Epithelial cell of prostate (primary cell): ENCODE results near the gene TM4SF20.
"Not testable (repeated sequence)": the region's sequence is repeated elsewhere in the genome, so short reads cannot be mapped to it uniquely, and the experiment has no call there.

Experiments
- DNase-seq: peaks from one replicate; pipeline ENCODE4 v3.0.0-alpha.2; 2011; ENCODE audit warnings: low read depth, low spot score
- H3K27ac ChIP-seq: fragments of 450-650 bp; 2 replicates; pipeline ENCODE4 v1.5.1; 2017; ENCODE audit warnings: mild to moderate bottlenecking

The TM4SF20 gene

DNA sequence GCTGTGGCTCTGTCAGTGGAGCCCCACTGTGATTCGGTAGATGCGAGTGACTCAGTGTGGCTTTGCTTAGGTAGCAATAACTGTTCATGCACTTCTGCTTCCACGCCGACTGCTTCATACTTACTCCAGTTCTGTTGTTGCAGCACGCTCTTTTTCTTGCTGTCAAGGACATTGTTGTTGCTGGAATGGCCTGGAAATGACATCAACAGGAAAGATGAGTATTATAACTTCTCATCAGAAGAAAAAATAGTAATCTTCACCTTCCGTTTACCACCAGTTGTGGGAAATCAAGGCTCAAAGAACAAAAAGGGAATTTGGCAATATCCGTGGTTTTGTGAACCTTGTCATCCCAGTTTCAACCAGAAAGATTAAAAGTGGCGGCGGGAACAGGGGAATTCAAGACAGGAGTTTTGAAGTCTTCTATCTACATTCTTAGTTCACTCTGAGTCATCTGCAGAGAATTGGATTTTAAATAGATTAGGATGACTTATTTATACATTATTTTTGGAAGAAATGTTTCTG lies 8.3 kb downstream of the TM4SF20 start:
- H3K27ac ChIP-seq: no peak overlapping the region
- DNase-seq: no peak

DNA sequence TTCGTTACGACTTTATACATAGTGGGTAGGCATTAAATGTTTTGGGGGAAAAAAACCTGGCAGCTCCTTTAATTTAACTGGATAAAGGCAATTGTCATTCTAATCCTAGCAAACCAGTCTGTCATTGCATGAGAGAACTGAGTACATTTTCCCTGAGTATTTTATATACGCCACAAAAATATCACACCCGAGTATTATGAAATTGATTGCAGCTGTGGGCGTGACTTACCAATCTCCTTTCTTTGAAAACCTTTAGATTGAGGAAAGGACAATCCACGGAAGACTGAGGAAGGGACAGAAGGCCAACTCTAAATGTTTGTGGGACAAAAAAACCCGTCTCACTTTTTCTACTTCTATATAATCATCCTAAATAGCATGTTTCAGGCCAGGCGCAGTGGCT lies 9.0 kb downstream of the TM4SF20 start:
- H3K27ac ChIP-seq: no peak overlapping the region
- DNase-seq: no peak

DNA sequence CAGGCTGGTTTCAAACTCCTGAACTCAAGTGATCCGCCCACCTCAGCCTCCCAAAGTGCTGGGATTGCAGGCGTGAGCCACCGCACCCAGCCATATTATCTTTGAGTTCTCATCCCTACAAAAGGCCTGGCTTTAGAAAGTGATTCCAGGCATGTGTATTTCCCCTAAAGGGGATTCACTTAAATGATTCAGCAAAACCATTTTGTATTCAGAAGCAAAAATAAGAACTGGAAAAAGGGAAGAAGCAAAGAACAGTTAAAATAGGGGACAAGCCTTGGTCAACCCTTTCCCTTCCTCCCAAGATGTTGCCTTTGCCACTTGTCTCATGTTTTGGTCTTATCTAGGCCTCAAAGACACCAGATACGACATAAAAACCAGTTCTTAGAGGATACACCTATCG lies 10.5 kb downstream of the TM4SF20 start:
- no peak for DNase-seq
- H3K27ac ChIP-seq: no peak overlapping the region

DNA sequence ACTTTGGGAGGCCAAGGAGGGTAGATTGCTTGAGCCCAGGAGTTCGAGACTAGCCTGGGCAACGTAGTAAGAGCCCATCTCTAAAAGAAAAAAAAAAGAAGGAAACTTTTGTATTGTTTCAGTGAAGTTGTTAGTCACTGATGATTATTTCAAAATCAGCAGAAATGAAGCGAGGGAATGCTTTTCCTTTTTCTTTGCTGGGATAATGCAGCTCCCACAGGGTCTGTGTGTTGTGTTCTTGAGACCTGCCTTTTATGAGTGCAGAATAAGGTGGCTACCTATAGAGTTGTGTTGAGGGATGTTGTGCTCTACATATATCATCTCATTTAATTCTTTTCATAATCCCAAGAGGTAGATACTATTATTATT lies 11.7 kb downstream of the TM4SF20 start:
- no peak for DNase-seq
- H3K27ac ChIP-seq: peak overlapping the region; percentile 3

DNA sequence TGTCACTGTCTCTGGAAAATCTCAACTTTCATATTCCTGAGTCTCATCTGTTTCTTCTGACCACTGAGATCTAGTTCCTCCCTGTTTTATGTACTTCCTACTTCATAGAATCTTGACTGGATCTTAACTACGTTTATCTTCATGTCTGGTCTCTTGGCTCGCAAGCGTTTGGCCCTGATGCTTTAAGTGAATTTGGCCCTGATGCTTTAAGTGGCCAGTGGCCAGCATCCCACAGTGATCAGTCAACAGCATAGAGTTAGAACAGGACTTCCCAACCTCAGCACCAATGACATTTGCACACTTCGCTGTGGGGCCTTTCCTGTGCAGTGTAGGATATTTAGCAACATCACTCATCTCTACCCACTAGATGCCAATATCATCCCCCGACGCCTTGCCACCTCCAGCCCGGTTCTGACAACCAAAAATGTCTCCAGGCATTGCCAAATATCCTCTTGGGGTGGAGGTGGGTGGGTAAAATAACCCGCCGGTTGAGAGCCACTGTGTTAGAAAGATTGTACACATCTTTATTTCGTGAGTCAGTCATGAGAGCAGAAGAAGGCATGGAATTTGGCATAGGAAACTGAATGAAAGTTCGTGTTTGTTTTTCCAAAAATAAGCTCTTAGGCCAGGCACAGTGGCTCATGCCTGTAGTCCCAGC lies 12.2 kb downstream of the TM4SF20 start:
- DNase-seq: no peak
- peak overlapping the region; percentile 3 for H3K27ac ChIP-seq

DNA sequence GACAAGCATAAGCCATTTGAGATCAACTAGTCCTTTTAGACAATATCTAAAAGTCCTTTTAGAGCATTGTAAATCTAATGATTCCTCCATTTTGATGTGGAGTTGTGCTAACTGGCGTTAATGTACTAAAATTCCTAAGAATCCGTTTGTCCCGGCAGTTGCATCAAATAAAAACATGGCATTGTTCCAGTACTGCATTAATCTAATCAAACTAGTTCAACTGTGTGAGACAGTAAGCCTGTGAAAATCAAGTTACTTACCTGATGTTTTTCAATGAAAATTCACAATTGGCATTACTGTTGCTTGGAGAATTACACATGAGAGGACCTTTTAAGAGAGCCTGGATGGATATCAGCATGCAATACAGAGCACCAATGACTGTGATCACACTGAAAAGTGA lies 13.3 kb downstream of the TM4SF20 start:
- DNase-seq: no peak

DNA sequence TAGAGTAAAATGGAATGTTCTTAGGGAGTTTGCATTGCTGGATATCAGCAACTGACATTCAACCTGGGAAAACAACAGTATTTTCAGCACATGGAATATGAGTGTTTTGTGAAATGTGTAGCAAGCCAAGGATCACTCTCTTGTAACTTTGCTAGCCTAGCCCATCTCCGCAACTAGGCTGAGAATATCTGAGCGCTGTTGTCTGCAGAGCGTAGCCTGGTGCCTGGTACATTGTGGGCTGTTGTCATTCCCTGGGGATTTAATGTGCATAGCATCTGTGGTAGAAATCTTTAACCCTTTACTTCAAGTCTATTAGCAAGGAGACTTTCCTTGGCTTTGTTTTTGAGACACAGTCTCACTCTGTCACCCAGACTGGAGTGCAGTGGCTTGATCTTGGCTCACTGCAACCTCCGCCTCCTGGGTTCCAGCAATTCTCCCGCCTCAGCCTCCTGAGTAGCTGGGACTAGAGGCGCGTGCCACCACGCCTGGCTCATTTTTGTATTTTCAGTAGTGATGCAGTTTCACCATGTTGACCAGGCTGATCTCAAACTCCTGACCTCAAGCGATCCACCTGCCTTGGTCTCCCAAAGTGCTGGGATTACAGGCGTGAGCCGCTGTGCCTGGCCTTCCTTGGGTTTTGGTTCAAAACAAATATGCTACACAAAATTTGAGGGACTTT lies 14.4 kb downstream of the TM4SF20 start:
- not testable (repeated sequence) for H3K27ac ChIP-seq, DNase-seq

More for the DNA sequence above, 13.3 kb downstream of the TM4SF20 start:
- H3K27ac ChIP-seq: no peak overlapping the region

DNA sequence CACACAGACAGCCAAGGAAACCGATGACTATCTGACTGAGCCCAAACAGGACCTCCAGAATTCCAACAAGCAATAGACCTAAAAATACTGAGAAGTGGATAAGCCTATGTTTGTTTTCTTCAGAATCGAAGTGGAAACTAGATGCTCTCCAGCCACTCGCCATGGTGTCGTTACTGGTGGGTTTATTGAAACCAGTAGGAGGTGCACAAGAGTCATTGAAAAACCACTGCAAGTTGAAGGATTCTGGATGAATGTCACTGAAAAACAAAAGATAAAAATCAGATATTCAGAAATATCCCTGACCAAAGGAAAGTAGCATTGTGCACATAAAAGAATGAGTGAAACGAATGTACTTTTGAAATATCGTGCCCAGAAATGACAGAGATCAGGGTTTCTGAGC lies 15.3 kb downstream of the TM4SF20 start:
- DNase-seq: no peak
- H3K27ac ChIP-seq: no peak overlapping the region

DNA sequence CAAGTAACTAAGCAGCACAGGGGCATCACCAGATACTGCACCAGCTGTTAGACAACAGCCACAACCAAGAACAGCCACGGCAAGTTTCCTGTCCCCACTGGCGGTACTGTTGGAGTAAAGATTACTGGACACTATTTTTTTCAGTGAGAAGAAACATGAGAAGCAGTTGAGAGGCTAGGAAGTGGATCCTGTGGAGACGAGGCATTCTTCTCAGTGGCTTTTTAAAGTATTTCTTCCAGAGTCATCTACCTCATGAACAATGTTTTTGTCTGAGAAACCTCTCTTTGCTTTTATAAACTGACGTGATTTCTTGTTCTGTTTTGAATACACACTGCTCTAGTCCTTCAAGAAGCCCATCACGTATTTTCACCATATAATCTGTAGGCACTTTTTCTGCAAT lies 18.8 kb downstream of the TM4SF20 start:
- H3K27ac ChIP-seq: no peak overlapping the region
- no peak for DNase-seq

DNA sequence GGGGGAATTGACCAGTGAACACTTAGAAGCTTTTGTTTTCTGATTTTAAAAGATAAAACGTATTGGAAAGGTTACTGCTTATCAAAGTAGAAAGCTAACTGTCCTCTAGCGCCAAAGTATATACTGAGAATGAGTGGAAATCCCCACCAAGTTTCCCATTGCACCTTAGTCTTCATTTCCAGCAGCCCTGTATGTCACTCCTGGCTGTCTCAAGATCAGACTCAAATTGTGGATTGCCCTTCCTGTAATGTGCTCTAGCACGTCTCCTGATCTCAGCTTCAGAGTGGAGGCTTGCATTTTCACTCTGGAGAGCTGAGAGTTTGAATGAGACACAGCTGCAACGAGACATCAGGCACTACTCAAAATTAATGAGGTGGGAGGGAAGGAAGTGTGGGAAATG lies 27.5 kb downstream of the TM4SF20 start:
- DNase-seq: no peak
- no peak overlapping the region for H3K27ac ChIP-seq

DNA sequence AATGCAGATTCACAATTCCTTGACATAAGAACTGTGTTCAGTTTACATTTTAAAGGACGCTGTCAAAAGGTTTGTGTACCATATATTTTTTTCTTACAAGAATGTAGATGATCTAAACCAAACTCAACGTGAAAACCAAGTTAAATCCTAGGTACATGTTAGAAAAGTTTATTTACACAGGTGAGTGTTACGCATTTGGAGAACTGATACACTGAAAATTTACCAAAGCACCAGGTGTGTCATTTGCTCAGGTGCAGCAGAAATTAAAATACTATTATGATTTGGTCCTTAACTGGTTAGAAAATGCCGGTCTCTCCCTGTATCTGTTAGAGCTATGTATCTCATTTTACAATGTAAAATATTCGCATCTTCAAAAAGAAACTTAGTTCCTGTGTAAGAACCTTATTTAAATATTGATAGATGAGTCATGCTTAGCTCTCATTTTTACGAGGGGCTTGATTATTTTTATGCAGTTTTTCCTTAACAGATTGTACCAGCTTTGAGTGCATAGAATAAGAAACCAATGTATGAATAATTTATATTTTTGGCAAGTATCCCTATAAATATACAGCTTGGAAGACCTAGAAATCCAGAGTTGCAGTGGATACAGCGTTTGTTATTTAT lies 29.0 kb downstream of the TM4SF20 start:
- H3K27ac ChIP-seq: no peak overlapping the region
- DNase-seq: no peak

DNA sequence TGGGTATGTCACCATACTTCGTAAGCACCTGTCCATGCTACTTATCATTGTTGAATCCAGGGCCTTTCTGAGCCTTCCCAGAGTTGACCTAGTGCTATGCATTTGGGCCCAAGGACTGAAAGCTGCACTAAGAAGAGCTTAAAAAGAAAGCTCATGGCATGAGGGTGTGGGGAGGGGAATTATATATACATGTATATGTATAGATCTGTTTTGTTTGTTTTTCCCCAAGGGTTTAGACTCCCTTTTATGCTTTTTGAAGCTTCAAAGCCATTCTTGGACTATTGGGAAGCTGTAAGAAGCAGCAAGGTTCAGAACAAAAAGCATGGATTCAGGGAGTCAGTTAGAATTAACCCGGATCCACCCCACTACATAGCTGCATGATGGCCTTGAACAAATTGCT lies 30.8 kb downstream of the TM4SF20 start:
- no peak overlapping the region for H3K27ac ChIP-seq
- DNase-seq: no peak

DNA sequence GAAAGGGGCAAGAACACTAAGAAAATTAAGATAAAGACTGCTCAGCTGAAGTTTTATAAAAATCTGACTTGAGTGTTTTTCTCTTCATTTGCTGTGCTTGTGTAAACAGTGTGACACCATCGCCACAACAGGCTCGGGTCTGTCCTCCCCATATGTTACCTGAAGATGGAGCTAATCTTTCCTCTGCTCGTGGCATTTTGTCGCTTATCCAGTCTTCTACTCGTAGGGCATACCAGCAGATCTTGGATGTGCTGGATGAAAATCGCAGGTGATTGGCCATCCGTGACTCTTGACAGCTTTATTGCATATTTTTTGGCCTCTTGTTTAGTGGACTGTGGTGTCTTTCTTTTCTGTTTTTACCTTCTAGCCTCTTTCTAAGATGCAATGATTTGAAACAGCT lies 32.0 kb downstream of the TM4SF20 start:
- DNase-seq: no peak
- H3K27ac ChIP-seq: no peak overlapping the region

DNA sequence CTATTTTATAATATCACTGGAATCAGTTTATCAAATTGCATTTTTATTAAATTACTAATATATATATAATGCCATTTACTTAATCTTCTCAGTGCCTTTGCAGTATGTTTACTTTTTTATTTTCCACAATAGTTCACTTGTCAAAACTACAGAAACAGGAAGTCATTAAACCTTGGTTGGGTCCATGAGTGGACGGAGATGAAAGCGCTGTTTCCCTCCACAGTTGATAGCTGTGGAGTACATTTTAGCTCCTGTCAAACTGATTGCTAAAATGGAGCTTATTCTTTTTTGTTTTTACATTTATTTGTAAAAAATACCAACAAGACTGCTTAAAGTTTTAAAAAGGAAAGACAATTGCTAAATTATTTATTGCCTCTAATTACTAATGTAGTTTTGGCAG lies 34.9 kb downstream of the TM4SF20 start:
- DNase-seq: no peak
- H3K27ac ChIP-seq: no peak overlapping the region

DNA sequence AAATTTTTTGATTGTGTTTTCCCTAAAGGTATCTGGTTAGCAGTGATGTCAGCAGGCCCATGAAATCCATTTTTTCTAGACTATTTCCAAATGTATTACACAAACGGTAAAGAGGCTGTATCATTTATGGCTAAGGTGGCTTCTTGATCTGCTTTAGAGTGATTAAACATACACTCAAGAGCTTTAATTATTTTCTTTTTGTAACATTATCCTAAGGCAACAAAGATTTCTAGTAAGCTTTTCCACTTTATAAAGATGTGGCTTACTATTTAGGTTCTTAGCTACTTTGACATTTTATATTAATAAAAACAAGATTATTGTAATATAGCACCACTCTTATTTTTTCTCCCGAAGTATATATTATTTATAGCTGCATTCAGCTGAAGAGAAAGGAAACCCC lies 37.6 kb downstream of the TM4SF20 start:
- H3K27ac ChIP-seq: no peak overlapping the region
- DNase-seq: no peak

DNA sequence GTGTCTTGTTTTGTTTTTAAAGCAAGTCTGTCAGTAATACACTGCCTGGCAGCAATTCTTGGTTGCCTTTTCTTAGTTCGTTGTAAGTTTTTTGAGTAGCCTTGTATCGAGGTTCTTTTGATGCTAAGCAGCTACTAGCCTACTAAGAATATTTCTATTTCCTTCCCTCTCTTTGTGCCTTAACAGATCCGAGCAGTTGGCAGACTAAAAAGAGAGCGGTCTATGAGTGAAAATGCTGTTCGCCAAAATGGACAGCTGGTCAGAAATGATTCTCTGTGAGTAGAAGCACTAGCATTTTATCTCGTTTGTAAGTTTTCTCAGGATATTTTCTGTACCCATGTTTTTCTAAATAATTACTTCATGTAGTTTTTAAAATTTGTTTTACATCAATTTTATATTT lies 39.0 kb downstream of the TM4SF20 start:
- H3K27ac ChIP-seq: no peak overlapping the region
- DNase-seq: no peak

DNA sequence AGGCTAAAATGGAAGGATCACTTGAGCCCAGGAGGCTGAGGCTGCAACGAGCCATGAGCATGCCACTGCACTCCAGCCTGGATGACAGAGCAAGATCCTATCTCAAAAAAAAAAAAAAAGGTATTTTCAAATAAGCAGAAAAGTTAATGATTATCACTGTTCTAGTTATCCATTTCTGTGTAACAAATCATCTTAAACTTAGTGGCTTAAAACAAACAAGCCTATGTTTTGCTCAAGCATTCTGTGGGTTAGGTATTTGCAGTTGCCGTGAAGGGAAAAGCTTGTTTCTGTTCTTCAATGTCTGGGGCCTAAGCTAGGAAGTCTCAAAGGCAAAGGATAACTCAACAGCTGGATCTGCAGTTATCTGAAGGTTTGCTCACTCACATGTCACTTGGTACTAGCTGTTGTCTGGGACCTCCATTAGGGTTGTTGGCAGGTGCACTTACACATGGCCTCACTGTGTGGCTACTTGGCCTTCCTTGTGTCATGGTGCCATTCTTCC lies 40.0 kb downstream of the TM4SF20 start:
- no peak for DNase-seq
- no peak overlapping the region for H3K27ac ChIP-seq

DNA sequence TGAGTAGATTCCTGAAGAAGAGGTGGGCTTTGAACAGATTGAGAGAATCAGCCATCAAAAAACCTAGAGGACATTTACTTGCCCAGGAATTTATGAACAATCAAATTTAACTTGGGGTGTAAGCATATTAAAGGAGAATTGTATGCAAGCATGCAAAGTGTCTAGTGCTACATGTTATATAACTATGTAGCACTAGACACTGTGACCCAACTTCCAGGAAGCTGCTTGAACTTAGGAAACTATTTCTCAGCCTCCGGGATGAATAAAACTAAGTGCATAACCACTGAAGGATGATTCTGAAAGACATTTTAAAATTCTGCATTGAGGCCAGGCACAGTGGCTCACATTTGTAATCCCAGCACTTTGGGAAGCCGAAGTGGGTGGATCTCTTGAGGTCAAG lies 41.7 kb downstream of the TM4SF20 start:
- no peak overlapping the region for H3K27ac ChIP-seq
- no peak for DNase-seq

DNA sequence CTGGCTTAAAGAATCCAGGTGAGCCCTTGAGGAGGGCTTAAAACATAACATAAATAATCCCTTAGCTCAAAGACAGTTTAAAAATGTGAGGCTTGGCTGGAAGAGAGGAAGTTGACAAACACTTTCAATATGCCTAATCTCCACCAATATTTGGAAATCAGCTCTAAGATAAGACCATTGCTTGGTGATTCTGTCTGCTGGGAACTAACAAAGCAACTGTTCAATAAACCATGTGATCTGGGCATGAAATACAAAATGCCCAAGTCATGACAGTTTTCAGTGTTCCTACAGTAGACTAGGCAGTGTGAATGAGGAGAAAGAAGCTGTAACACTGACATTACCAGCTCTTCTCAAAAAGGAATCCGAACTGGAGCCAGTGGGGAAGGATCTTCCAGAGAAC lies 43.4 kb downstream of the TM4SF20 start:
- DNase-seq: no peak
- H3K27ac ChIP-seq: no peak overlapping the region

DNA sequence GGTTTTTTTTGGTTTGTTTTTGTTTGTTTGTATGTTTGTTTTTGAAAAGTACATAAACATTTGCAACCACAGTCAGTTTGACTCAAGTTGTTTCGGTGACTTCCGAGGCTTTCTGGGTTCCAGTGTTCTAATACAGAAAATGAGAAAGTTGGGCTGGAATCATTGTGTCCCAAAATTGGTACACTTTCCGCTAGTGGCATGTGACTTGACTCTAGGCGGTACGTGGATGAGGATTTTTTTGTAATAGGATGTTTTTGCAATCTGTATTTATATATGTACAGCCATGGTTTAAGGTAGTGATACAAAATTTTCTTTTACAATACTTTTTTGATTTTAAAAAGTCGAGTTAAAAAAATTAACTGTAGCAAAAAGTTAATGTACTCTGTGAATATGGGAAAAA lies 52.3 kb downstream of the TM4SF20 start:
- H3K27ac ChIP-seq: no peak overlapping the region
- no peak for DNase-seq

DNA sequence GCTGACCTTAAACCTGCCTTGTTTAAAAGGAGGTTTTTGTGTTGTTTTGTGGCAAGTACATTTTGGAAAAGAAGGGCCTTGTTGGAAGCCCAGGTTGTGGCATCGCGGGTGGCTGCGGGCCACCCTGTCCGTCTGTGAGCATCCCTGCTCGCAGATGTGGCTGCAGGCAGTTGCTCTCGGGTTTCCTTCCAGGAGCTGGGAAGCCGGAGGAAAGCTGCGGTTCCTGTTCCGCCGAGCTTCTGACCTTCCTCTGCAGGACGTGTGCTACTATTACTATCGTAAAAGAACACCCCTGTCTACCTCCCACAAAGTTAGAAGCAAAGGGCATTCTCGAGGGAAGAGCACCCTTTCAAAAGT lies 53.3 kb downstream of the TM4SF20 start:
- DNase-seq: no peak
- peak overlapping the region; percentile 86 for H3K27ac ChIP-seq
